H9 (cell line): ENCODE data around the gene ZNF836. TPM values are rescaled to one million over a fixed set of nuclear protein-coding genes. Genes with fewer than 3 reads are reported as not detected.

Experiments
- DNase-seq: peaks from one replicate; pipeline ENCODE4 v3.0.0-alpha.2; 2017
- H2AFZ ChIP-seq: one replicate; pipeline ENCODE4 v1.6.1; 2013; ENCODE audit warnings: mild to moderate bottlenecking, low read length, control low read depth, moderate library complexity
- H2AK5ac ChIP-seq: 2 replicates; pipeline ENCODE4 v1.6.1; 2013; ENCODE audit warnings: low read length, control low read depth, mixed read lengths; ENCODE audit not compliant: insufficient read length
- H2BK120ac ChIP-seq: one replicate; pipeline ENCODE4 v1.6.1; 2013; ENCODE audit warnings: low read depth, mild to moderate bottlenecking, low read length, control low read depth, inconsistent platforms; ENCODE audit not compliant: poor library complexity, severe bottlenecking
- H2BK12ac ChIP-seq: 2 replicates; pipeline ENCODE4 v1.6.1; 2013; ENCODE audit warnings: low read length, control low read depth, mixed read lengths, low read depth; ENCODE audit not compliant: insufficient read length
- H2BK15ac ChIP-seq: 2 replicates; pipeline ENCODE4 v1.6.1; 2013; ENCODE audit warnings: low read depth, low read length, control low read depth
- H2BK20ac ChIP-seq: one replicate; pipeline ENCODE4 v1.6.1; 2013; ENCODE audit warnings: low read depth, mild to moderate bottlenecking, low read length, control low read depth, inconsistent platforms; ENCODE audit not compliant: poor library complexity, severe bottlenecking
- H2BK5ac ChIP-seq: 2 replicates; pipeline ENCODE4 v1.6.1; 2013; ENCODE audit warnings: low read length, control low read depth, mixed read lengths; ENCODE audit not compliant: insufficient read length
- H3K14ac ChIP-seq: 2 replicates; pipeline ENCODE4 v1.6.1; 2013; ENCODE audit warnings: low read length, control low read depth; ENCODE audit not compliant: insufficient read depth
- H3K18ac ChIP-seq: 2 replicates; pipeline ENCODE4 v1.6.1; 2013; ENCODE audit warnings: low read depth, mild to moderate bottlenecking, mixed read lengths, low read length, control low read depth; ENCODE audit not compliant: insufficient read length
- H3K23ac ChIP-seq: 2 replicates; pipeline ENCODE4 v1.6.1; 2013; ENCODE audit warnings: low read length, control low read depth, mixed read lengths, low read depth; ENCODE audit not compliant: insufficient read length
- H3K23me2 ChIP-seq: 2 replicates; pipeline ENCODE4 v1.6.1; 2013; ENCODE audit warnings: low read depth, mild to moderate bottlenecking, mixed read lengths, low read length, control low read depth; ENCODE audit not compliant: insufficient read length, poor library complexity, severe bottlenecking
- H3K27ac ChIP-seq: 2 replicates; pipeline ENCODE4 v1.5.1; 2013; ENCODE audit warnings: low read length, control low read depth, mixed read lengths, low read depth; ENCODE audit not compliant: insufficient read length
- H3K27me3 ChIP-seq: 2 replicates; pipeline ENCODE4 v1.6.1; 2013; ENCODE audit warnings: low read length, control low read depth, inconsistent platforms; ENCODE audit not compliant: insufficient read depth
- H3K4ac ChIP-seq: 2 replicates; pipeline ENCODE4 v1.6.1; 2013; ENCODE audit warnings: low read depth, mild to moderate bottlenecking, control low read depth, inconsistent platforms, low read length, moderate library complexity
- H3K4me1 ChIP-seq: 2 replicates; pipeline ENCODE4 v1.6.1; 2013; ENCODE audit warnings: low read length, control low read depth, inconsistent platforms; ENCODE audit not compliant: insufficient read depth
- H3K4me2 ChIP-seq: 2 replicates; pipeline ENCODE4 v1.6.1; 2013; ENCODE audit warnings: low read length, control low read depth, mixed read lengths; ENCODE audit not compliant: insufficient read length, insufficient read depth
- H3K56ac ChIP-seq: 2 replicates; pipeline ENCODE4 v1.6.1; 2013; ENCODE audit warnings: low read depth, mild to moderate bottlenecking, mixed read lengths, low read length, control low read depth; ENCODE audit not compliant: insufficient read length
- H3K79me1 ChIP-seq: 2 replicates; pipeline ENCODE4 v1.6.1; 2013; ENCODE audit warnings: low read depth, mild to moderate bottlenecking, moderate library complexity, low read length, control low read depth, inconsistent platforms; ENCODE audit not compliant: insufficient read depth, poor library complexity, severe bottlenecking
- H3K79me2 ChIP-seq: 2 replicates; pipeline ENCODE4 v1.6.1; 2013; ENCODE audit warnings: low read length, control low read depth, inconsistent platforms; ENCODE audit not compliant: insufficient read depth
- H3K9ac ChIP-seq: 2 replicates; pipeline ENCODE4 v1.6.1; 2013; ENCODE audit warnings: low read length, control low read depth, mixed read lengths; ENCODE audit not compliant: insufficient read length; ENCODE audit errors: extremely low read depth
- H3K9me3 ChIP-seq: one replicate; pipeline ENCODE4 v1.6.1; 2013; ENCODE audit warnings: low read depth, low read length, inconsistent platforms; ENCODE audit not compliant: control insufficient read depth
- H3T11ph ChIP-seq: one replicate; pipeline ENCODE4 v1.6.1; 2013; ENCODE audit warnings: mild to moderate bottlenecking, low read length, control low read depth, inconsistent platforms
- H4K20me1 ChIP-seq: one replicate; pipeline ENCODE4 v1.6.1; 2013; ENCODE audit not compliant: control insufficient read depth, insufficient read length, insufficient read depth
- H4K5ac ChIP-seq: 2 replicates; pipeline ENCODE4 v1.6.1; 2013; ENCODE audit warnings: low read depth, mild to moderate bottlenecking, mixed read lengths, low read length, control low read depth; ENCODE audit not compliant: insufficient read length
- H4K8ac ChIP-seq: replicated peaks from 2 replicates; pipeline ENCODE4 v1.6.1; 2013; ENCODE audit warnings: low read length, control low read depth, mixed read lengths, low read depth; ENCODE audit not compliant: insufficient read length
- H4K91ac ChIP-seq: 2 replicates; pipeline ENCODE4 v1.6.1; 2013; ENCODE audit warnings: low read depth, mild to moderate bottlenecking, moderate library complexity, mixed read lengths, low read length, control low read depth; ENCODE audit not compliant: insufficient read length
- H3K27ac Mint-ChIP-seq, 3 experiments: 2 replicates in 2 of 3; 3 replicates in 1 of 3; pipeline ENCODE4 v1.8.0; 2020 to 2021; ENCODE audit warnings: mixed read lengths in 3 of 3, mild to moderate bottlenecking in 1 of 3, moderate library complexity in 1 of 3
- H3K27me3 Mint-ChIP-seq: 2 replicates; pipeline ENCODE4 v1.8.0; 2021; ENCODE audit warnings: low read depth, mild to moderate bottlenecking, moderate library complexity, mixed read lengths
- H3K36me3 Mint-ChIP-seq, 3 experiments: 2 replicates in 2 of 3; 3 replicates in 1 of 3; pipeline ENCODE4 v1.8.0; 2020 to 2021; ENCODE audit warnings: low read depth in 3 of 3, mixed read lengths in 3 of 3; ENCODE audit not compliant: insufficient read depth in 1 of 3
- H3K4me1 Mint-ChIP-seq, 2 experiments: 2 replicates each; pipeline ENCODE4 v1.8.0; 2020; ENCODE audit warnings: mixed read lengths in 2 of 2
- H3K4me3 Mint-ChIP-seq, 2 experiments: 2 replicates in 1 of 2; 3 replicates in 1 of 2; pipeline ENCODE4 v1.8.0; 2020 to 2021; ENCODE audit warnings: mild to moderate bottlenecking in 2 of 2, mixed read lengths in 2 of 2, moderate library complexity in 1 of 2
- H3K9me3 Mint-ChIP-seq, 2 experiments: 2 replicates in 1 of 2; 3 replicates in 1 of 2; pipeline ENCODE4 v1.8.0; 2020; ENCODE audit warnings: mild to moderate bottlenecking in 2 of 2, mixed read lengths in 2 of 2, moderate library complexity in 1 of 2
- WGBS: extraction: QIAGEN DNeasy Blood & Tissue Kit; methylation state at CpG from one replicate; pipeline ENCODE4 v1.1.7; 2013; ENCODE audit warnings: missing lambda C conversion rate, low lambda C conversion rate, mixed read lengths; ENCODE audit not compliant: insufficient read length; ENCODE audit errors: extremely low coverage; 5-methylcytosine and 5-hydroxymethylcytosine counted together
- total RNA-seq: library from RNA; stranded (reverse); gene quantifications from 2 replicates; pipeline ENCODE4 v1.2.1, GENCODE V29; 2021
- TF ChIP-seq, protein P1 (sequence below): fragments of 200-600 bp; sonication (generic); conservative IDR thresholded peaks from 3 replicates; pipeline ENCODE4 v1.8.0; 2021; ENCODE audit warnings: antibody characterized with exemption, mild to moderate bottlenecking

Gene ZNF836
- total RNA-seq, 1 experiment from 2014 or later: 17.4 TPM

DNA sequence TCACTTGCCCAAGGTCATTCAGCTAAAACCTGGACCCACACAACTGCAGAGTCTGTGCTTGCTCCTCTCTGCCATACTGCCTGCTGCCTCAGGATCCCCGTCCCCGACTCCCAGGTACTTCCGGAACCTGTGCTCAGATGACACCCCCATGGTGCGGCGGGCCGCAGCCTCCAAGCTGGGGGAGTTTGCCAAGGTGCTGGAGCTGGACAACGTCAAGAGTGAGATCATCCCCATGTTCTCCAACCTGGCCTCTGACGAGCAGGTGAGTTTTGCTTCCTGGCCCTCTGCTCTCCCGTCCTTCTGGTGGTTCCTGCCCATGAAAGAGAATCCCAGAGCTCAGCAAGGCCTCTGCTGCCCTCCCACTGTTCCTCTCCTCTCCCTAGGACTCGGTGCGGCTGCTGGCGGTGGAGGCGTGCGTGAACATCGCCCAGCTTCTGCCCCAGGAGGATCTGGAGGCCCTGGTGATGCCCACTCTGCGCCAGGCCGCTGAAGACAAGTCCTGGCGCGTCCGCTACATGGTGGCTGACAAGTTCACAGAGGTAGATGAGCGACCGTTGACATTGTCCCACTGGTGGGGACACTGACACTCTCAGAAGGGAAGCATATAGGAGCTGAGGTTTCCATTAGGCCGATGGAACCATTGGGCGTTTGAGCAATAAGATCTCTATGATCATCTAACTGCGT, 41.3 kb upstream of the ZNF836 start:
- H3K4ac ChIP-seq: no peak overlapping the region
- H3K9ac ChIP-seq: no peak overlapping the region
- Mint-ChIP-seq H3K27me3 (no peaks in the 10 kb centered on the region), H3K36me3 (peaks cover 67 to 90% (median 88%) of the 10 kb centered on the region in 3 experiments), H3K4me1 (no peaks in the 10 kb centered on the region), H3K4me3 (no peak overlapping the region), H3K9me3 (no peaks in the 10 kb centered on the region), H3K27ac (peak overlapping the region in 2 of 3 experiments; percentile 89 to 91; a peak in 5 of 7 replicates)
- no peak overlapping the region for H2AK5ac ChIP-seq
- peak overlapping the region; percentile 21 for H2BK5ac ChIP-seq
- H3K79me1 ChIP-seq: no peaks in the 10 kb centered on the region
- H3K27me3 ChIP-seq: no peaks in the 10 kb centered on the region
- no peak overlapping the region for H2AFZ ChIP-seq
- H3K4me2 ChIP-seq: no peak overlapping the region
- no peak overlapping the region for H3K14ac ChIP-seq
- no peak overlapping the region for H3T11ph ChIP-seq
- TF ChIP-seq, protein P1, sequence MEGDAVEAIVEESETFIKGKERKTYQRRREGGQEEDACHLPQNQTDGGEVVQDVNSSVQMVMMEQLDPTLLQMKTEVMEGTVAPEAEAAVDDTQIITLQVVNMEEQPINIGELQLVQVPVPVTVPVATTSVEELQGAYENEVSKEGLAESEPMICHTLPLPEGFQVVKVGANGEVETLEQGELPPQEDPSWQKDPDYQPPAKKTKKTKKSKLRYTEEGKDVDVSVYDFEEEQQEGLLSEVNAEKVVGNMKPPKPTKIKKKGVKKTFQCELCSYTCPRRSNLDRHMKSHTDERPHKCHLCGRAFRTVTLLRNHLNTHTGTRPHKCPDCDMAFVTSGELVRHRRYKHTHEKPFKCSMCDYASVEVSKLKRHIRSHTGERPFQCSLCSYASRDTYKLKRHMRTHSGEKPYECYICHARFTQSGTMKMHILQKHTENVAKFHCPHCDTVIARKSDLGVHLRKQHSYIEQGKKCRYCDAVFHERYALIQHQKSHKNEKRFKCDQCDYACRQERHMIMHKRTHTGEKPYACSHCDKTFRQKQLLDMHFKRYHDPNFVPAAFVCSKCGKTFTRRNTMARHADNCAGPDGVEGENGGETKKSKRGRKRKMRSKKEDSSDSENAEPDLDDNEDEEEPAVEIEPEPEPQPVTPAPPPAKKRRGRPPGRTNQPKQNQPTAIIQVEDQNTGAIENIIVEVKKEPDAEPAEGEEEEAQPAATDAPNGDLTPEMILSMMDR: no peak
- no peak overlapping the region for H3K56ac ChIP-seq
- H4K91ac ChIP-seq: no peak overlapping the region
- H2BK15ac ChIP-seq: no peak overlapping the region
- WGBS: no CpG with 5 or more reads among the region's 25 CpGs
- no peak overlapping the region for H3K18ac ChIP-seq
- H3K9me3 ChIP-seq: no peaks in the 10 kb centered on the region
- H2BK20ac ChIP-seq: no peak overlapping the region
- H4K5ac ChIP-seq: no peak overlapping the region
- no peak for DNase-seq
- H3K79me2 ChIP-seq: no peaks in the 10 kb centered on the region
- H4K20me1 ChIP-seq: no peaks in the 10 kb centered on the region
- no peak overlapping the region for H3K23ac ChIP-seq
- H4K8ac ChIP-seq: no peak overlapping the region
- no peak overlapping the region for H2BK12ac ChIP-seq
- no peak overlapping the region for H3K27ac ChIP-seq
- H3K4me1 ChIP-seq: no peaks in the 10 kb centered on the region
- H3K23me2 ChIP-seq: no peaks in the 10 kb centered on the region
- H2BK120ac ChIP-seq: no peak overlapping the region
